ENCODE measurements around the gene CLNK. TPM values are rescaled to one million over a fixed set of nuclear protein-coding genes. Genes with fewer than 3 reads are reported as not detected.

The CLNK gene
- total RNA-seq, 1 donor from 2014 or later, result not detected

DNA sequence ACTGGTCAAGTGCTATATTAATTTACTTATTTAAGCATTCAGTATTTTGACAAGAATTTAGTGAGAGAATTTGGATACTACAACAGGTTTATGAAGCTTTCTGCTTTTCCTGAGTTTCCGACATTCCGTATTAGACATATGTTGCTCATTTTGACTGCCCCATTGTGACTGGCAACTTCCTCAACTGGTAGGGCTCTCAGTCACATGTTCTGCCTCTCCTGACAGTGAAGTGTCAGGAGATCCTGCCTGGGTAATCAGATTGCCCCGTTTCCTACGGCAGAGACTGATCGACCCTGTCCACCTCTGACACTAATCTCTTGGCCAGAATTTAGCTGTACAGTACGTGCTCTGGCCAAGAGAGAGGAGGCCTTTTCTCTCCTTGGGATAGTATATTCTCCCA, 49.5 kb downstream of the CLNK start:
- Histone ChIP-seq H3K4me1 (no peaks in the 10 kb centered on the region), H3K9me3 (no peaks in the 10 kb centered on the region), H3K36me3 (no peaks in the 10 kb centered on the region), H3K27me3 (no peaks in the 10 kb centered on the region), H3K4me3 (no peak overlapping the region), H3K27ac (no peak overlapping the region)
- intact Hi-C loops (cut with DNase I), result no loop called here
- TF ChIP-seq POLR2A (IDR thresholded peaks at IDR 0.05) (no peak), POLR2AphosphoS5 (IDR thresholded peaks at IDR 0.05; ENCODE audit: insufficient read depth in 1 of 2, low read depth in 1 of 2) (no peak)
- TF ChIP-seq, protein P1, sequence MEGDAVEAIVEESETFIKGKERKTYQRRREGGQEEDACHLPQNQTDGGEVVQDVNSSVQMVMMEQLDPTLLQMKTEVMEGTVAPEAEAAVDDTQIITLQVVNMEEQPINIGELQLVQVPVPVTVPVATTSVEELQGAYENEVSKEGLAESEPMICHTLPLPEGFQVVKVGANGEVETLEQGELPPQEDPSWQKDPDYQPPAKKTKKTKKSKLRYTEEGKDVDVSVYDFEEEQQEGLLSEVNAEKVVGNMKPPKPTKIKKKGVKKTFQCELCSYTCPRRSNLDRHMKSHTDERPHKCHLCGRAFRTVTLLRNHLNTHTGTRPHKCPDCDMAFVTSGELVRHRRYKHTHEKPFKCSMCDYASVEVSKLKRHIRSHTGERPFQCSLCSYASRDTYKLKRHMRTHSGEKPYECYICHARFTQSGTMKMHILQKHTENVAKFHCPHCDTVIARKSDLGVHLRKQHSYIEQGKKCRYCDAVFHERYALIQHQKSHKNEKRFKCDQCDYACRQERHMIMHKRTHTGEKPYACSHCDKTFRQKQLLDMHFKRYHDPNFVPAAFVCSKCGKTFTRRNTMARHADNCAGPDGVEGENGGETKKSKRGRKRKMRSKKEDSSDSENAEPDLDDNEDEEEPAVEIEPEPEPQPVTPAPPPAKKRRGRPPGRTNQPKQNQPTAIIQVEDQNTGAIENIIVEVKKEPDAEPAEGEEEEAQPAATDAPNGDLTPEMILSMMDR (IDR thresholded peaks at IDR 0.05), result no peak
- DNase-seq (ENCODE audit: extremely low spot score in 2 of 2), result no peak

DNA sequence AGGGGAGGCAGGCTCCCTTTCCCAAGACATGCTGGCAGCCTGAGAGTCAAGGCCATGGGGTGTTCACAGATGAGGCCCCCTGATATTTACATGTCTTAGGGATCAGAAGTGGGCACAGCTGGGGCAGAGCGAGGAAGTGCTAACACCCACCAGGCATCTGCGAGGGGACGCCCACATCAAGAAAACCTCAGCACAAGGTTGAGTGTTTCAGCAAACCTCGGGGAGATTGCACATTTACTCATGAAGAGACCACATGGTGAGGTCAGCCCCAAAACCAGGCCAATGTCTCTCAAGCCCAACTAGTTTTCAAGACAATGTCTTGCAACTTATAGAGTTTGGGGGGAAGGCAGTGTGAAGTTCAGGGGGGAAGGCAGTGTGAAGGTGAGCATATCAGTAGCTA, 55.2 kb downstream of the CLNK start:
- DNase-seq (ENCODE audit: extremely low spot score in 2 of 2), result no peak
- Histone ChIP-seq H3K4me3 (no peak overlapping the region), H3K36me3 (no peaks in the 10 kb centered on the region), H3K27me3 (no peaks in the 10 kb centered on the region), H3K27ac (no peak overlapping the region), H3K9me3 (no peaks in the 10 kb centered on the region), H3K4me1 (no peaks in the 10 kb centered on the region)
- intact Hi-C loops (cut with DNase I), result no loop called here
- TF ChIP-seq POLR2A (IDR thresholded peaks at IDR 0.05), result no peak
- TF ChIP-seq POLR2AphosphoS5 (IDR thresholded peaks at IDR 0.05; ENCODE audit: insufficient read depth in 1 of 2, low read depth in 1 of 2), result no peak
- TF ChIP-seq, protein P1 (IDR thresholded peaks at IDR 0.05), result no peak

DNA sequence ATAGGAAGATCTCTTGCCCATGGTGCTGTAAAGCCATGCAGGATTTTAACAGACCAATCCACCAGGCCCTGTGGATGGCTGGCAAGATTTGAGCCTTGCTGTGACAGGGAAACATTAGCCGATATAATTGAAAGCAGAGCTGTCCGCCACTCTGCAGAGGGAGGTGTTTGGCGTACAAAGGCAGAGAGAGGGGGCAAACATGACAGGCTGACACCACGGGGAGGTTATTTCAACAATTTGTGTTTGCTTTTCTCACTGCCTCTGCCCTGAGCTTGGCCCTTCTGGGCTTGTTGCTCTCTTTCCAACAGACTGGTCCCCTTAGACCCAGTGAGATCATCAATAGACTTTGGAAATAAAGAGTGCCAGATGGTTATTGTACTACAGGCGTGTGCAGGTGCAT, 59.4 kb downstream of the CLNK start:
- TF ChIP-seq, protein P1 (IDR thresholded peaks at IDR 0.05), result no peak
- TF ChIP-seq POLR2AphosphoS5 (IDR thresholded peaks at IDR 0.05; ENCODE audit: insufficient read depth in 1 of 2, low read depth in 1 of 2), result no peak
- TF ChIP-seq POLR2A (IDR thresholded peaks at IDR 0.05), result no peak
- H3K9me3 ChIP-seq, result no peaks in the 10 kb centered on the region
- no peaks in the 10 kb centered on the region for H3K27me3 ChIP-seq
- DNase-seq (ENCODE audit: extremely low spot score in 2 of 2), result no peak
- H3K4me3 ChIP-seq, result no peak overlapping the region
- H3K36me3 ChIP-seq, result no peaks in the 10 kb centered on the region
- intact Hi-C loops (cut with DNase I), result no loop called here
- H3K4me1 ChIP-seq, result no peaks in the 10 kb centered on the region
- H3K27ac ChIP-seq, result no peak overlapping the region

DNA sequence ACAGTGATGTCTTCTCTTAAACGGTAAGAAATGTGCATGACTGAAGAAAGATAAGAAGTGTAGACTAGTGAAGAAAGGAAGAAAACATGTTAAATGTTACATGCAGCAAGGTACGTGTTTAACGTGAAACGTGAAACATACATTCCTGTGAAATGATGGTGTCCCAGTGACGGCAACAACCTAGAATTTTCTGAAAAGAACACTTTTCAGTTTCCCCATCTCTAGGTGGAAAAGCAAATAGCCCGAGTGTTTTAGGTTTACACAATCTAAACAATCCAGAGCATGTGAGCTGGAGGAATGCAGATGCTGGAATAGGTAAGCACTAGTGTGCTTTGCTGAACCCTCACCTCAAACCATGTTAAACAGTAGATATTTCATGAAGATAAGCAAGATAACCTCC, 60.7 kb downstream of the CLNK start:
- intact Hi-C loops (cut with DNase I), result no loop called here
- TF ChIP-seq, protein P1 (IDR thresholded peaks at IDR 0.05), result no peak
- TF ChIP-seq POLR2A (IDR thresholded peaks at IDR 0.05), result no peak
- no peak for TF ChIP-seq POLR2AphosphoS5 (IDR thresholded peaks at IDR 0.05; ENCODE audit: insufficient read depth in 1 of 2, low read depth in 1 of 2)
- Histone ChIP-seq H3K36me3 (no peaks in the 10 kb centered on the region), H3K4me1 (no peaks in the 10 kb centered on the region), H3K27ac (no peak overlapping the region), H3K9me3 (no peaks in the 10 kb centered on the region), H3K4me3 (no peak overlapping the region), H3K27me3 (no peaks in the 10 kb centered on the region)
- no peak for DNase-seq (ENCODE audit: extremely low spot score in 2 of 2)

DNA sequence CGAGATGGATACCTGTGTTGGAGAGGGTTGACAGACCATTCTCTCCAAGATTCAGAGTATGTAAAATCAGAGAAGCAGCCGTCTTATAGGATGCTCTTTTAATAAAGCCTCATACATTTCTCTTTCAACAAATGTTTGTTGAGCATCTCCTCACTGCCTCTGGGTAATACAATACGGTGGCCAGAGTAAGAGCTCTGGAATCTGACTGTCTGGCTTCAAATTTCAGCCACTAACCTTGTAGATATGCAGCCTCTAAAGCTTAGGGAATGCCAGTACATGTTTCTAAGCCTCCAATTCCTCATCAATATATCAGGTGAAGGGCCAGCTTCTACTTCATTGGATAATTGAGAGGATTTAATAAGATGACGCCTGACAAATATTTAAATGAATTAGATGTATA, 61.3 kb downstream of the CLNK start:
- intact Hi-C loops (cut with DNase I), result no loop called here
- Histone ChIP-seq H3K27ac (no peak overlapping the region), H3K4me3 (no peak overlapping the region), H3K9me3 (no peaks in the 10 kb centered on the region), H3K4me1 (no peaks in the 10 kb centered on the region), H3K36me3 (no peaks in the 10 kb centered on the region), H3K27me3 (no peaks in the 10 kb centered on the region)
- DNase-seq (ENCODE audit: extremely low spot score in 2 of 2), result no peak
- TF ChIP-seq, protein P1 (IDR thresholded peaks at IDR 0.05), result no peak
- TF ChIP-seq POLR2A (IDR thresholded peaks at IDR 0.05) (no peak), POLR2AphosphoS5 (IDR thresholded peaks at IDR 0.05; ENCODE audit: insufficient read depth in 1 of 2, low read depth in 1 of 2) (no peak)
